ENCODE data around the gene SKA1.
"Not testable (repeated sequence)": the region's sequence is repeated elsewhere in the genome, so short reads cannot be mapped to it uniquely, and the experiment has no call there.

Gene SKA1

DNA sequence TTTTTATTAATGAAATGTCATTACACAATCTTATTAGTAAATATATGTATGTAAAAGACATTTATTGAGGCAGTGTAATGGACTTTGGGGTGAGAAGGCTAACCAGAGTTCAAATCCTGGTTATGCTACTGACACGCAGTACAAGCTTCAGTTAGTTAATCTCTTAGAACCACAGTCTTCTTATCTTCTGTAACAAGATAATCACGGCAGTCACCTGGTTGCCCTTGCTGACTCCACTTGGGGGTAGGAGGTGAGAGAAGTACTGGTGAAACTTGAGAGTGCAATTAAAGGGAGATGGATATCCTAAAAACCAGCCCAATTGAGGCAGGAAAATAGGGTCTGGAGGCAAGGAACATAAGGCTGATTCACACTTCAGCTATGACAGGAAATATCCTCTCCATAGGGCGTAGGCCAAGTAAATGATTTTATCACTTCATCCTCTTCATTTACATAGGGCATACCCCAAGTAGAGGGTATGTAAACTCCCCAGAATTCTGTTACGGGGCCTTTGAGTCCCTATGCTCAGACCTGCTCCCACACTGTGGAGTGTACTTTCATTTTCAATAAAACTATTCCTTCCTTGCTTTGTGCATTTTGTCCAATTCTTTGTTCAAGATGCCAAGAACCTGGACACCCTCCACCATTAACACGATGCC is 21.3 kb downstream of the SKA1 start:
- no peak for DNase-seq

DNA sequence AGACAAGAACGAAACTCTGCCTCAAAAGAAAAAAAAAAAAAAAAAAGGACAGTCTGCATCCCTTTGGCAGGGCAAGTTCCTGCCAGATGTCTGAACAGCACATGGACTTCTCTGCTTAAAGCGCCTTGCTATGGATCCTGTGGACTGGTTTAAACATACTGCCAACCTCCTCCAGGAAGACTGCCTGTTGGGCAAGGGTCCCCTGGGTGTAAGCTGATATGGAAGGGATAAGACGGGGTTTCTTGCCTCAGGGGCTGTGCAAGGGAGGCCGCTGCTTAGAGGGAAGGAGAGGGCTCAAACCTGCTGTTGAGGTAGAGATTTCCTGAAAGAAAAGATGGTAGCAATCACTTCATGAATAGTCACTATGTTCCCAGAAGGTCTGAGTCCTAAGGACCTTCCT is 22.2 kb downstream of the SKA1 start:
- DNase-seq: no peak

DNA sequence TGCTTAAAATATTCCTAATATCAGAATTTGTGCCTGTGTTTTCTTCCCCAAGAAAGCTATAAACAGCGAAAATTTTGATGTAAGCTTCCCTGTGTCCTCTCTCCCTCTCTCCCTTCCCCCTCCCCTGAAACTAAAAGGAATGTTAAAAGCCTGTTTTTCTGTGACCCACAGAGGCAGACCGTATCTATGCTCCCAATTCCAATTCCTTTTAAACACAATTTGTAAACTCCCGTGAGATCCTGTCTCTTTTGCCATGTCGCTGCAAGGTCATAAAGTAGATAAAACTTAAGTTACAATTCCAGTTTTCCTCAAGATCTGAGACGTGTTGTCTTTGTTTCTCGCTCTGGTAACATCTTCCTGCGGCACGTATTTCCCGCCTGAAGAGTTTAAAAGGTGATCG is 23.3 kb downstream of the SKA1 start:
- no peak for DNase-seq

DNA sequence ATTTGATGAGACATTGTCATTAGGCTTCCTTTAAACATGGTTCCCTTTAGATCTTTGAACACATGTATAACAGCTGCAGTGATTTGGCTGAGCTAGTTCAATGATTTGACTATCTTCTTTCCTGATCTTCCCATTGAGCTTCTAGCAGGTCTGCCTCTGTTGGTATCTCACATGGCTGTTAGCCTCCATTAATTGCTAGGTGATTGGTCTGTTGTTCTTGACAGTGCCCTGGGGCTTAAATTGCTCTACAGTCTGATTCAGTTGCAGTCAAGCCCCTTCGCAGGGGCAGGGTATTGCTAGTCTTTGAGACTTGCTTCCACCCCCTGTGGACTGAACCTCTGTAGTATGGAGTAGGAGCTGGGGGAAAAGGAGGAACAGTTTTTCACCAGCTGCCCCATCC is 24.1 kb downstream of the SKA1 start:
- DNase-seq: no peak

DNA sequence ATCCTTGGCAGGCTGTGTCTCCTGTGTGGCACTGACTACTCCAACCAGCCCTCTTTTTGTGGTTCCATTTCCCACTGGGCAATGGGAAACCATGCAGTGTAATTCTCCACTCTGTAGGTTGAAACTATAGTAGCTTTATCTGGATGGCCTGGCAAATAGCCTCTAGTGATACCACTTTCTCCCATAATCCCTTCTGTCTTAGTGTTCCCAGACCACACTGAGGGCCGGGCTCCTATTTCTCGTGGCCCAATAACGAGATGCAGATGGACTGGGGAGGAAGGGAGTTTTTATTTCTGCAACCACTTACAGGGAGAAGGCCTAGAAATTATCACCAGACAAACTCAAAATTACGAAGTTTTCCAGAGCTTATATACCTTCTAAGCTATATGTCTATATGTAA is 24.7 kb downstream of the SKA1 start:
- DNase-seq: no peak

DNA sequence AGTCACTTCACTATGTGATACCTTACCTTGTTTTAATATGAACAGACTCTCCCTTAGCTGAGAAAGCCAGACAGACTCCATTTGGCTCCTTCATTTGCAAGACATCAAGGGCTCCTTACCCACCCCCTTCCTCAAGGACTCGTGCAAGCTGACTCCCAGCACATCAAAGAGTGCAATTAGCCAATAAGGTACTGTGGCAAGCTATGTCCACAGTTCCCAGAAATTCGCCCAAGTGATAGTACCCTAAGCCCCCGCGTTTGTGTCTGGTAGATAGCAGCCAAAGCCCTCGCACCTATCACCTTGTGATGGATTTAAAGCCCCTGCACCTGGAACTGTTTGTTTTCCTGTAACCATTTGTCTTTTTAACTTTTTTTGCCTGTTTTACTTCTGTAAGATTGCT is 25.6 kb downstream of the SKA1 start:
- not testable (repeated sequence) for DNase-seq

DNA sequence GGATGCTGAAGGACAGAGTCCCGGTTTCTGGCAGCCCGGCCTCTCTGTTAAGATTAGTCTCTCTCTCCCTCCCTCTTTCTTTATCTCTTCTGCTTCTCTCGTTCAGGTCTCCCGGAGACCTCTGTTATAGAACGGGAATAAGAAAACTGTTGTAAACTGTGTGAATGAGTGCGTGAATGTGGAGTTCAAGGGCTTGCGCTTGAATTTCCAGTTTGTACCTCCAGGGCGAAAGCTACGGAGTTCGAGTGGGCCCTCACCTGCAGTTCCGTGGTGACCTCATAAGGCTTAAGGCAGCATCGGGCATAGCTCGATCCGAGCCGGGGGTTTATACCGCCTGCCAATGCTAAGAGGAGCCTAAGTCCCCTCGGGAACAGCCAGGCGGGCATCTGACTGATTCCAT is 26.4 kb downstream of the SKA1 start:
- no peak for DNase-seq

DNA sequence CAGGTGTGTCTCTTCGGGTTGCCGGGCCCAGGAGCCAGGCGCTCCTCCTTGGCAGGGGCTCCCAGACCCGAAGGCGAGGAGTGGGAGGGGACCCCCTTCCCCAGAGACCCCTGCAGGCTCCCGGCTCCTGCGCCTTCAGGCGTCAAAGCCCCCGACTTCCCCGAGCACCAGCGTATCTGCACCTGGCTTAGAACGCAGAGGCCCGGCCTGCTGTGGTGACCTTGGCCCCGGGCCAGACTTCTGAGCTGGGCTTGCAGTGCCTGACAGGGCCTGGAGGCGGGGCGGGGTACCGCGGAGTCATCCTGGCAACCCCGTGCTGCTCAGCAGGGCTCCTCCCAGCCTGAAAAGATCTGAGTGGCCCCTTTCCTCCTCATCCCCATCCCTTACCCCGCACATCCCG is 27.0 kb downstream of the SKA1 start:
- no peak for DNase-seq

DNA sequence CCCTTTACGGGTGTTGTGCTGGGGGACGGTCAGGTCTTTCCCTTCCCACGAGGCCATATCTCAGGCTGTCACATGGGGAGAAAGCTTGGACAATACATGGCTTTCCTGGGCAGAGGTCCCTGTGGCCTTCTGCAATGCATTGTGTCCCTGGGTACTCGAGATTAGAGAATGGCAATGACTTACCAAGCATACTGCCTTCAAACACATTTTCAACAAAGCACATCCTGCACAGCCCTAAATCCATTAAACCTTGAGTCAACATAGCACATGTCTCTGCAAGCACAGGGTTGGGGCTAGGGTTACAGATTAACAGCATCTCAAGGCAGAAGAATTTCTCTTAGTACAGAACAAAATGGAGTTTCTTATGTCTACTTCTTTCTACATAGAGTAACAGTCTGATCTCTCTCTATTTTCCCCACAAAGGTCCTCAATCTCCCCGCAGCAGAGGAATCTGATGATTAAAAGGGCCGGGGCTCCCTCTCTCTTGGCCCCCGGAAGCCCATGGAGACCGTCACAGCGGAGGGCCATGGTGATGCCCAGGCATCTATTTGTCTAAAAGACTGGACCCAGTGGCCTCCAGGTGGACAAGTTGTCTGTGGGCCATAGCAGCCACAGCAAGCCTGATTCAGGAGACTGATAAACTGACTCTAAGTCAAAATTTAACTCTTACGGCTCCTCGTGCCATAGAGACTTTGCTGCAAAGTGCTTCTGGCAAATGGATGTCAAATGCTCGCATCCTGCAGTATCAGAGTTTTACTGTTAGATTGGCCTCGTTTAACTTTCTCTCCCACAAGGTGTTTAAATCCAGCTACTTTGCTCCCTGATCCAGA is 30.1 kb downstream of the SKA1 start:
- DNase-seq: not testable (repeated sequence)

DNA sequence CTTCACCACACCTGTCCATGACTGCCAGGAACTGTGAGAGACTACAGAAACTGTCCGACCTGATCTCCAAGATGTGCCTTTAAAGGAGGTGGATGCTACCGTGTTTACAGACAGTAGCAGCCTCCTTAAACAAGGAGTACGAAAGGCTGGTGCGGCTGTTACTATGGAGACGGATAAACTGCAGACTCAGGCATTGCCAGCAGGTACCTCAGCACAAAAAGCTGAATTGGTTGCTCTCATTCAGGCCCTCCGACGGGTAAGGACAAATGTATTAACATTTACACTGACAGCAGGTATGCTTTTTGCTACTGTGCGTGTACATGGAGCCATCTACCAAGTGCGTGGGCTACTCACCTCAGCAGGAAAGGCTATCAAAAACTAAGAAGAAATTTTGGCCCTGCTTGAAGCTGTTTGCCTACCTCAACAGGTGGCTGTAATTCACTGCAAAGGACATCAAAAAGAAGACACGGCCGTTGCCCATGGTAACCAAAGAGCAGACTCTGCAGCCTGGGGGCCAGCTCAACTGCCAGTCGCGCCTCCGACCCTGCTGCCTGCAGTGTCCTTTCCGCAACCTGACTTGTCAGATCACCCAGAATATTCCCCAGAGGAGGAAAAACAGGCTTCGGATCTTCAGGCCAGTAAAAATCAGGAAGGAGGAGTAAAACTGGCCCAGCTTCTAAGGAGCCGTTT is 30.9 kb downstream of the SKA1 start:
- no peak for DNase-seq

DNA sequence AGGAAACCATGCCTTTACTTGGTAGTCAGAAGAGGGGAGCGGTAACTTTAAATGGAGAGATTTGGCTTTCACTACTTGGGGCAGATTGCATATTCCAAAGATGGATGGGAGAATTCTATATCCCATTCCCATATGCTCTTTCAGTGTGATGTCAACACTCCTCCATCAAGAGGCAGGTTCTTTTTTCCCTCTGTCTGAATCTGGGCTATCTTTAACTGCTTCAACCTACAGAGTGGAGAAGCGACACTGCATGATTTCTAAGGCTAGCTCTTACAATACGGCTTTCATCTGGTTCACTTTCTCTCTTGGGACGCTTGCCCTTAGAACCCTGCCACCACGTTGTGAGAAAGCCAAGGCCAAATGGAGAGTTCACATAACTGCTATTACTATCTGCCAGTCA is 34.4 kb downstream of the SKA1 start:
- no peak for DNase-seq

DNA sequence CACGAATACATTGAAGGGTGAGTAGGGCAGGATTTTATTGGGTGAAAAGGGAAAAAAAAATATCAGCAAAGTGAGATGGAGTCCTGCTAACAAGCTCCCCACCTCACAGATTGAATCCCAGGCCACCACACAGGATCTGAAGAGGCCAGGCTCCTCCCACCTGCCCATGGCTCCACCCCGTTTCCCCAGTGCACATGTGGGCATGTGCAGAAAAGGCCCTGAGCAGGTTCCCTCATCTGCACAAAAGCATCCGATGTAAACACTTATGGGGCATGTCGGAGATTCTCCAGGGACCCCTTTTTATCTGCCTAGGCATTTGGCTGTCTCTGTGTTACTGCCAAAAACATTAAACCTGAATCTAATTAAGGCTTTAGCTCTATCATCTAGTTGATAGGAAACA is 35.2 kb downstream of the SKA1 start:
- DNase-seq: no peak

DNA sequence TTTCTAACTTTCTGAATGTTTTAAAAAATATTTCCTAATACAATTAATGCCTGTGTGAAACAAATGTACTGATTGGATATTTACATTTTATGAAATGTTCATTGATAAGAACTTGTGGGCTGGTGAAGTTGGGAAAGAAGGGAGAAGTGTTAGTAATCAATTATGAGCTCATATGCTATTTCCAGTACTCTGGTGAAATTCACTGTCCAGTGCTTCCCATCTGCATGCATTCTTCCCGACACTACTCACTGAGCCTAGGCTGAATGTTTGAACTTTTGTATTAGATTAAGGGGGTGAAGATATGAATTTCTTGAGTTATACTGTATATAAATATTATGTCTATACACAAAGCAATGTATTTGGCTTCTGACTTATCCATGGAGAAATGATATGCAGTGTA is 36.0 kb downstream of the SKA1 start:
- DNase-seq: no peak

DNA sequence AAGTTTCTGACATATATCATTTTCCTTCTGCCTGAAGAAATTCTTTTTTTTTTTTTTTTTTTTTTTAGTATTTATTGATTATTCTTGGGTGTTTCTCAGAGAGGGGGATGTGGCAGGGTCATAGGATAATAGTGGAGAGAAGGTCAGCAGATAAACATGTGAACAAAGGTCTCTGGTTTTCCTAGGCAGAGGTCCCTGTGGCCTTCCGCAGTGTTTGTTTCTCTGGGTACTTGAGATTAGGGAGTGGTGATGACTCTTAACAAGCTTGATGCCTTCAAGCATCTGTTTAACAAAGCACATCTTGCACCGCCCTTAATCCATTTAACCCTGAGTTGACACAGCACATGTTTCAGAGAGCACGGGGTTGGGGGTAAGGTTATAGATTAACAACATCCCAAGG is 42.0 kb downstream of the SKA1 start:
- DNase-seq: not testable (repeated sequence)

DNA sequence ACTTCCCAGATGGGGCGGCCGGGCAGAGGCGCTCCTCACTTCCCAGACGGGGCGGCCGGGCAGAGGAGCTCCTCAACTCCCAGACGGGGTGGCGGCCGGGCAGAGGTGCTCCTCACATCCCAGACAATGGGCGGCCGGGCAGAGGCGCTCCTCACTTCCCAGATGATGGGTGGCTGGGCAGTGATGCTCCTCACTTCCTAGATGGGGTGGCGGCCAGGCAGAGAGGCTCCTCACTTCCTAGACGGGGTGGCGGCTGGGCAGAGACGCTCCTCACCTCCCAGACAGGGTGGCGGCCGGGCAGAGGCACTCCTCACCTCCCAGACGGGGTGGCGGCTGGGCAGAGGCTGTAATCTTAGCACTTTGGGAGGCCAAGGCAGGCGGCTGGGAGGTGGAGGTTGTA is 42.9 kb downstream of the SKA1 start:
- not testable (repeated sequence) for DNase-seq

DNA sequence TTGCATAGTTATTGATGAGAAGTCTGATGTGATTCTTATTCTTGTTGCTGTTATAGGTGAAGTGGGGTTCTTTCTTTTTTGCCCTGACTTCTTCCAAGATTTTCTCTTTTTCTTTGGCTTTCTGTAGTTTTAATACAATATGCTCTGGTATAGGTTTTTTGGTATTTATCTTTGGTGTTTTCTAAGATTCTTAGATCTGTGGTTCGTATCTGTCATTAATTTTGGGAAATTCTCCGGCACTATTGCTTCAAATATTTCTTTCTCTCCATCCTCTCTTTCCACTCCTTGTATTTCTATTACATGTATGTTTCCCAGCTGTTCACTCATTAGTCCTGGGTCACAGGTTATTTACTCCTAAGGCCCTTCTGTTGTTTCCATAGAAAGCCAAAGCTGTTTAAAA is 43.8 kb downstream of the SKA1 start:
- DNase-seq: no peak

DNA sequence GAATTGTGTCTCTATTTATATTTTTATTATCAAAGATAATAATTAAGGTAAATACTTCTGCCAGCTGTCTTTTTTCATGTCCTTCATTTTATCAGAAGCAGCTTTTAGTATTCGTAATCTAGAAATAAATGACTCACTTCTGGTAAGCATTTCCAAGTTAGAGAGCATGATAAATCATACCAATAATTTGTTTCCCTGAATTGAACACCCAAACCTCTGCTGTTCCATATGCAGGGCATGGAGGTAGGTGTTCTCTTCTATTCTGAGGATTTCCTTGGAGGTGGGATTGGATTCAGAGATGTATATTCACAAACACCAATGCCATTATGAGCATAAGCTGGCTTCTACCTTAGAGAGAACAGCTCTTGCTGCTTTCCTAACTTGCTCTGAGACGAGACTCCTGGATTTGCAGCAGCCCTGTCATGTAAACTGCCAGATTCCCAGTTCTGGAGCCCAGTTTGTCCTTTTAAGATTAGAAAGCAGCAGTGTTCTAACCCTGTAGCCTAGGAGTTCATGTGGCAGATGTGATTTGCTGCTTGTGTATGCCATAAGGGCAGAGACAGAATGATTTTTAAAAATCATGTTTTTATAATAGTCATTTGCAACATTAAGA is 47.5 kb downstream of the SKA1 start:
- no peak for DNase-seq

DNA sequence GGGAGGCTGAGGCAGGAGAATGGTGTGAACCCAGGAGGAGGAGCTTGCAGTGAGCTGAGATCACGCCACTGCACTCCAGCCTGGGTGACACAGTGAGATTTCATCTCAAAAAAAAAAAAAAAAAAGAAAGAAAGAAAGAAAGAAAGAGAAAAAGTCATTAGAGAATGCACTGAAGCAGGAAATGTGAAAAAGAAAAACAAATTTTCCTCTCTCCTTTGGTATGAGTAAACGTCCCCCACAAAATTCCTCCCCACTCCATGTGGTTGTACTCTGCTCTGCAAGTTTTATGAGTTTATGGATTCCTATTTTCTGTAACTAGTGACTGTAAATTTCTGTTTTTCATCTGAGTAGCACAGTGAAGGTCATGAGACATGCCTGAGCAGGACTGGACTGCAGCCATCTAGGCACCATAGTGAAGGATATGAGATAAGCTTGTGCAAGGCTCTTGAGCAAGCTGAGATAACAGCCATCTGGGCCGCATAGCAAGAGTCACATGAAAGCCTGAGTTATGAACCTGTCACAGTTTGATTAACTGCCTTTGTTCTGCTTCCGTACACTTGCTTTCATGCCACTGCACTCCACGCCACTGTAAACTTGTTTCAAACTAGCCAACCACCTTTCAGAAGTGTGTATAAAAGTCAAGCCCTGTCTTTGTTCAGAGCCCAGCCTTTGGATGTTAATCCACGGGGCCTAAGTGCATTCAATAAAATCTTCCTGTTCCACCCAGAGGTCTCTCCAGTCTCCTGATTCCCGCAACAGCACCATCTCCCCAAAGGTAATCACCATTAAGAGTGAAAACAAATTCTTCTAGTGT is 50.2 kb downstream of the SKA1 start:
- no peak for DNase-seq

DNA sequence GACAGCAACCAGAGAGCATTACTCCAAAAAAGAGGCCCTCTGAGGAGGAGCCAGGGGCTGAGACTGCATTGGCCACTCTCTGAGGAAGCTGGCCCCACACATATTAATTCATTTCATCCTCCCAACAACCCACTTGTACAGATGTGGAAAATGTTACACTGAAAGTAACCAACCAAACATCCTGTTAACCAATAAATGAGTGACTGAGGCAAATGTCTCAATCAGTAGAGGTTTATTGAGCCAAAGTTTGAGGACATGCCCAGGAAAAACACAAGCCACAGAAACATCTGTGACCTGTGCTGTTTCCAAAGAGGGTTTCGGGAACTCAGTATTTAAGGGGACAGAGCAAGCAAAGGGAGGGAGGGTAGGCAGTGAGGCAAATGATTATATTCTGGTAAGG is 53.0 kb downstream of the SKA1 start:
- no peak for DNase-seq

DNA sequence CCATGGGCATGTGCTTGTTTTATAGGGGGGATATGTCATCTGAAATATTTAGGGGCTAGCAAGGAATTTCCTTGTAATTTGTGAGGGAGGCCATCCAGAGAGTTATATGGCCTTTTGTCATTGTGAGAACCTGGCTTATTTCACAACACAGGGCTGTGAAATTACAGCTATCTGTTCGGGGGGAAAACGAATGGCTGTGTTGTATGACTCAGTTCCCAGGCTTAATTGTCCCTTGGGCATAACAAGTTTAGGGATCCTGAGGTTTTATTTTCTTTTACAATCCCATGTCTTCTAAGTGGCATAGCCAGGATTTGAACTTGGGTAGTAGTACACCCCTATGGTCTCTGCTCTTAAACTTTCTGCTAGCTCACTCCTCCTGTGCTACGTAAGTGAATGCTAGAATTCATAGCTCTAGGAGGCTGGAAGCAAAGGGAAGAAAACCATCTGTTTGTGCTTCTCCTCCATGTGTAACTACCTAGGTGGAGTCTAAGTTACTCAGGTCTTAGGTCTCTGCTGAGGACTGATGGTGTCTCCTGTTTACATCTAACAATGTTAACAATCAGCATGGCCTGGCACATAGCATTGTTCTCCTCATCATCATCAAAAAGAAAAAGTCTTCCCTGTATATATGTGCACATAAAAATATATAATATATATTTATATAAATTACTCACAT is 53.8 kb downstream of the SKA1 start:
- DNase-seq: no peak

DNA sequence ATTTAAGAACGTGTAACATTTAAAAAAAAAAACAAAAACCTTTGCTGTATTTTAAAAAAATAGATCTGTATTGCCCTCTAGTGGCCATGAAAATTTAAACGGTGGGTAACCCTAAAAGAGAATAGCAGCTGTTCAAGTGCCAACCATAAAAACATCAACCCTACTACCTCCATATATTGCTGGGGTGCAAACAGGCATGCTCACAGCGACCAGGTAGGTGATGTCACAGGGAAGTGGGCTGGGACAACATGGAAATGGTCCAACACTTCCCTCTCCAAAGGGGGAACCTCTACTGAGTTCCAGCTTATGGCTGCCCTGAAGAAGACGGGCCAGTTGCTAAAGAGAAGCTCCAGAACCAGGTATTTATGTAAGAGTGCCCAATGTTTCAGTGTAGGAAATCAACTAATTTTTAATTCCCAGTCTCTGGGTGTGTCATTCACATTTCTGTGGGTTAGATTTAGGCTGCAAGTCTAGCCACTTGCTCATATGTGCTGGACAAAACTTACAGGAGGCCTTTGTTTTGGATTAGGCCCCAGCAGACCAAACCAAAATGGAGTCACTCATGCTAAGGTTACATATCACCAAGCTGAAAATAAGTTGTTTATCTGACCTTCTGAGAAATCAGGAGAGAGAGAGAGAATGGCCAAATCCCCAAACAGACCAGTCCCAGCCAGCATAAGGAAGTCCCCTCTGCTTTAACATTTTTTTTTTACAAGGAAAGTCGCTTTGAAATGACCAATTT is 54.5 kb downstream of the SKA1 start:
- DNase-seq: no peak

Measured in activated naive CD4-positive, alpha-beta T cell (primary cell).